K562 (cell line): ENCODE data around the gene NUB1. TPM values are rescaled to one million over a fixed set of nuclear protein-coding genes. Genes with fewer than 3 reads are reported as not detected.

ENCODE experiments used
- ATAC-seq: fragments of 200-7000 bp; cut with Tn5 transposase; 3 replicates; pipeline ENCODE4 v1.9.1; 2020; ENCODE audit warnings: moderate library complexity
- BruUV-seq: library from RNA; stranded (reverse); fragments of 400-500 nt; replicated peaks from 2 replicates; lab custom pipeline; 2021; lab: Mats Ljungman, UMichigan
- CTCF ChIA-PET: fragments of 300-600 bp; formaldehyde crosslinking; extraction: SDS; loops from one replicate; lab custom pipeline; 2021; ENCODE audit warnings: low intra/inter-chr PET ratio; lab: Yijun Ruan, JAX
- POLR2A ChIA-PET: fragments of 300-600, 350-650 bp; sonication (Branson Sonifier 250); formaldehyde crosslinking; extraction: SDS; loops from one replicate; lab custom pipeline; 2021; ENCODE audit warnings: antibody characterized with exemption, inconsistent platforms; lab: Yijun Ruan, JAX
- DNase-seq, 4 experiments: peaks; one replicate each; pipeline versions ENCODE4 v3.0.0 to v3.0.0-alpha.2; 2011 to 2018; ENCODE audit warnings: low spot score in 3 of 4, mixed read lengths in 3 of 4; ENCODE audit errors: extremely low read depth in 1 of 4
- FAIRE-seq: peaks from 2 replicates; lab custom pipeline; 2011; peaks lifted over from hg19 to GRCh38; lab: Jason Lieb, UNC
- H2AFZ ChIP-seq: 2 replicates; pipeline ENCODE4 v1.6.0; 2011; ENCODE audit warnings: low read depth, low read length, control low read depth, inconsistent platforms
- H3K27ac ChIP-seq: fragments of 200-600 bp; 3 replicates; pipeline ENCODE4 v1.8.0; 2011; ENCODE audit warnings: low read depth, mild to moderate bottlenecking, control low read depth, inconsistent platforms, low read length, moderate library complexity, mixed read lengths; ENCODE audit errors: extremely low read depth
- H3K27me3 ChIP-seq, 2 experiments: fragments of 300-600 bp in 1 of 2; 2 replicates in 1 of 2; 3 replicates in 1 of 2; pipeline versions ENCODE4 v1.6.0 to v1.8.0; 2011; ENCODE audit warnings: inconsistent platforms in 2 of 2, low read length in 2 of 2, mild to moderate bottlenecking in 1 of 2, mixed read lengths in 1 of 2, moderate library complexity in 1 of 2; ENCODE audit not compliant: control insufficient read depth in 2 of 2, insufficient read depth in 2 of 2
- H3K36me3 ChIP-seq: fragments of 300-600 bp; 3 replicates; pipeline ENCODE4 v1.8.0; 2011; ENCODE audit warnings: mild to moderate bottlenecking, low read length, inconsistent platforms; ENCODE audit not compliant: control insufficient read depth, insufficient read depth
- H3K4me1 ChIP-seq, 2 experiments: fragments of 200-600 bp in 1 of 2; replicated peaks in 1 of 2; 2 replicates in 1 of 2; 3 replicates in 1 of 2; pipeline versions ENCODE4 v1.5.1 to v1.8.0; 2011; ENCODE audit warnings: inconsistent platforms in 2 of 2, low read length in 2 of 2, mild to moderate bottlenecking in 1 of 2, mixed read lengths in 1 of 2, moderate library complexity in 1 of 2; ENCODE audit not compliant: control insufficient read depth in 2 of 2, insufficient read depth in 2 of 2
- H3K4me2 ChIP-seq: 2 replicates; pipeline ENCODE4 v1.6.1; 2011; ENCODE audit warnings: low read length, control low read depth, inconsistent platforms, mixed read lengths; ENCODE audit not compliant: insufficient read depth
- H3K4me3 ChIP-seq: fragments of 200-600 bp; sonication (generic), shearing (Covaris generic); 2 replicates; pipeline ENCODE4 v1.5.1; 2016; ENCODE audit warnings: control low read depth, inconsistent platforms
- H3K79me2 ChIP-seq: fragments of 200-600 bp; 3 replicates; pipeline ENCODE4 v1.8.0; 2011; ENCODE audit warnings: low read length, inconsistent platforms; ENCODE audit not compliant: control insufficient read depth, insufficient read depth
- H3K9ac ChIP-seq, 2 experiments: 2 replicates each; pipeline versions ENCODE4 v1.6.0 to v1.6.1; 2011; ENCODE audit warnings: low read depth in 2 of 2, low read length in 2 of 2, control low read depth in 1 of 2, inconsistent platforms in 1 of 2, mild to moderate bottlenecking in 1 of 2, mixed read lengths in 1 of 2; ENCODE audit not compliant: insufficient read depth in 1 of 2
- H3K9me1 ChIP-seq: one replicate; pipeline ENCODE4 v1.6.0; 2011; ENCODE audit warnings: inconsistent platforms, mild to moderate bottlenecking, low read length, moderate library complexity; ENCODE audit not compliant: control insufficient read depth, insufficient read depth
- H3K9me3 ChIP-seq: replicated peaks from 2 replicates; pipeline ENCODE4 v1.5.1; 2011; ENCODE audit warnings: low read depth, low read length, inconsistent platforms; ENCODE audit not compliant: control insufficient read depth, insufficient read depth
- H4K20me1 ChIP-seq: replicated peaks from 2 replicates; pipeline ENCODE4 v1.6.1; 2011; ENCODE audit warnings: low read length, inconsistent platforms, mixed read lengths; ENCODE audit not compliant: control insufficient read depth, insufficient read depth
- ATF1 ChIP-seq, 2 experiments: fragments of 450-650 bp in 1 of 2; IDR thresholded peaks; 2 replicates each; pipeline ENCODE4 v1.6.1; 2016; ENCODE audit warnings: missing compliant biosample characterization in 1 of 2, missing genetic modification characterization in 1 of 2
- MAFG ChIP-seq: fragments of 450-650 bp; conservative IDR thresholded peaks from 2 replicates; pipeline ENCODE4 v1.6.1; 2016; ENCODE audit warnings: missing genetic modification characterization, missing compliant biosample characterization
- MTA2 ChIP-seq: fragments of 450-650 bp; IDR thresholded peaks from 2 replicates; pipeline ENCODE4 v1.6.1; 2016; ENCODE audit warnings: low read depth
- SMARCE1 ChIP-seq: fragments of 450-650 bp; IDR thresholded peaks from 2 replicates; pipeline ENCODE4 v1.7.1; 2016; ENCODE audit warnings: mild to moderate bottlenecking
- ZBTB17 ChIP-seq: fragments of 450-650 bp; formaldehyde crosslinking; IDR thresholded peaks from 2 replicates; pipeline ENCODE4 v1.4.0; 2020; ENCODE audit warnings: mild to moderate bottlenecking
- ZNF165 ChIP-seq: fragments of 250-450 bp; sonication (Bioruptor Pico); IDR thresholded peaks from 2 replicates; pipeline ENCODE4 v1.4.0; 2020; ENCODE audit warnings: borderline replicate concordance
- ZNF436 ChIP-seq: fragments of 250-450, 450-650 bp; sonication (Bioruptor Pico); formaldehyde crosslinking; IDR thresholded peaks from 2 replicates; pipeline ENCODE4 v1.7.0; 2020; ENCODE audit warnings: mild to moderate bottlenecking
- ZNF717 ChIP-seq: fragments of 250-450 bp; sonication (Bioruptor Pico); IDR thresholded peaks from 2 replicates; pipeline ENCODE4 v1.5.0; 2021
- ZZZ3 ChIP-seq: fragments of 450-650 bp; IDR thresholded peaks from 2 replicates; pipeline ENCODE4 v1.6.1; 2016; ENCODE audit warnings: antibody characterized with exemption, mild to moderate bottlenecking, moderate library complexity
- WGBS: fragments of 100-300 bp; shearing (Covaris generic); methylation state at CpG from one replicate; pipeline ENCODE4 v1.1.6; 2016; ENCODE audit warnings: low coverage, mixed read lengths; ENCODE audit not compliant: insufficient coverage; ENCODE audit errors: missing lambda C conversion rate; 5-methylcytosine and 5-hydroxymethylcytosine counted together
- in situ Hi-C: fragments of 300-500 bp; cut with MboI; formaldehyde crosslinking; loops from 4 replicates; pipeline ENCODE4 v1.15.0; 2018; ENCODE audit warnings: inconsistent platforms, mixed read lengths
- intact Hi-C: fragments of 100-400 bp; cut with micrococcal nuclease; formaldehyde crosslinking; loops from 2 replicates; pipeline ENCODE4 v1.14.2; 2022
- polyA plus RNA-seq, 8 experiments: library from polyadenylated mRNA; depleted of rRNA in 4 of 8; stranded (reverse) in 5 of 8; unstranded in 3 of 8; fragments of >200 nt; fragmentation: Nextera tagmentation in 2 of 8; fragmentation: Illumina TruSeq in 1 of 8; extraction: Ambion mirVana in 2 of 8; extraction: Trizol in 1 of 8; gene quantifications; 2 replicates each; pipeline versions ENCODE4 v1.2.1 to v1.2.3, GENCODE V29; 2011 to 2014; ENCODE audit warnings: inconsistent platforms in 1 of 8, missing spikeins in 1 of 8
- total RNA-seq, 7 experiments: library from RNA; depleted of rRNA in 6 of 7; stranded (reverse); fragments of >200 nt in 6 of 7; fragmentation: Illumina TruSeq in 2 of 7; extraction: Trizol in 2 of 7; gene quantifications; 2 replicates each; pipeline versions ENCODE4 v1.2.1 to v1.2.3, GENCODE V29; 2011 to 2021; ENCODE audit warnings: low replicate concordance in 1 of 7
- TF ChIP-seq, protein P1 (sequence below): fragments of 450-650 bp; IDR thresholded peaks from 2 replicates; pipeline ENCODE4 v1.7.1; 2018; ENCODE audit warnings: mild to moderate bottlenecking, low read depth; ENCODE audit not compliant: partially characterized antibody
- TF ChIP-seq, protein P2 (sequence below): fragments of 200-400 bp; formaldehyde crosslinking; IDR thresholded peaks from 2 replicates; pipeline ENCODE4 v1.6.1; 2017; ENCODE audit warnings: mild to moderate bottlenecking, low read depth, low read length, moderate library complexity
- TF ChIP-seq, protein P3 (sequence below): sonication (generic); formaldehyde crosslinking; IDR thresholded peaks from 2 replicates; pipeline ENCODE4 v1.8.0; 2022; ENCODE audit warnings: mild to moderate bottlenecking, missing genetic modification reagents

Gene NUB1
- total and polyA plus RNA-seq, 9 of the 15 experiments (the other 6 are each of a cell fraction or from before 2014, with no cell fraction given) = 43.2 to 159 (median 85.2) TPM

DNA sequence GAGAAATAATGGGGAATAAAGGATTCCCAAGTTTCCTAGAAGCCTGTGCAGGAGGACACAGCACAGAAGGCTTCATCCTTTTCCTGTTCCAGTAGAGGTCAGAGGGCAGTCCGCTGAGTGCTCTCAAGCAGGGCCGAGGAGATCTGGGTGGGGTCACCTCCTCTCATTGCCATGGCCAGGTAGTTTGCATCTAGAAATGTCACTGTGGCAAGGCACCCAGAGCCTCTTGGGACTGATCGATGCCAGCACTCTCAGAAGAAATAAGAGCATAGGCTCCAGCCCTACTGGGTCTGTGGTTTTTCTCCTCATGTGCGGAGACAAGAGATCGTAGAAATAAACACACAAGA lies 7.9 kb downstream of the NUB1 start:
- ATAC-seq (peak; percentile 73), DNase-seq (peak in 3 of 4 experiments; percentile 30 to 54 (median 44)), FAIRE-seq (no peak)
- ChIA-PET CTCF (interaction anchor here (0.6 to 3.6 kb wide), 3 partner anchors 33 to 180 kb away, joined by 3 to 73 read pairs (median 4); no protein-coding TSS in a partner anchor), POLR2A (interaction anchor here (1.0 to 1.4 kb wide), 3 partner anchors 8 to 150 kb away, joined by 3 to 6 read pairs (median 3); partner anchors contain the start of gene NUB1)
- WGBS = 22% methylated on average over 5 of the region's 5 CpGs
- Histone ChIP-seq H3K4me3 (peak overlapping the region; percentile 37), H2AFZ (peak overlapping the region; percentile 89), H3K36me3 (peaks cover 81% of the 10 kb centered on the region), H3K79me2 (no peaks in the 10 kb centered on the region), H3K4me2 (peak overlapping the region; percentile 87), H3K9me3 (no peaks in the 10 kb centered on the region), H3K27ac (peak overlapping the region; percentile 69), H3K9me1 (no peaks in the 10 kb centered on the region), H3K27me3 (no peaks in the 10 kb centered on the region), H3K4me1 (peaks cover 4 to 11% of the 10 kb centered on the region in 2 experiments; a peak in 4 of 5 replicates), H4K20me1 (0 out of 2 replicates have a peak, but pooled peaks cover 4% of the 10 kb centered on the region), H3K9ac (peak overlapping the region; percentile 39 to 61; a peak in 3 of 4 replicates)
- BruUV-seq = TSS peak; percentile 91
- intact Hi-C loops = no loop called here
- in situ Hi-C loops = no loop called here
- TF ChIP-seq SMARCE1 = no peak
- peak; percentile 44; the same call in 1 of the 2 replicates for TF ChIP-seq ZNF165
- no peak for TF ChIP-seq ZZZ3
- TF ChIP-seq ZNF436 (CRISPR knock-in tag) = no peak
- TF ChIP-seq ATF1 (CRISPR knock-in tag; IDR thresholded peaks at IDR 0.05) = no peak
- TF ChIP-seq ATF1 (tag; IDR thresholded peaks at IDR 0.05) = no peak
- TF ChIP-seq MTA2 = no peak; the same call in 1 of the 2 replicates
- TF ChIP-seq, protein P1, sequence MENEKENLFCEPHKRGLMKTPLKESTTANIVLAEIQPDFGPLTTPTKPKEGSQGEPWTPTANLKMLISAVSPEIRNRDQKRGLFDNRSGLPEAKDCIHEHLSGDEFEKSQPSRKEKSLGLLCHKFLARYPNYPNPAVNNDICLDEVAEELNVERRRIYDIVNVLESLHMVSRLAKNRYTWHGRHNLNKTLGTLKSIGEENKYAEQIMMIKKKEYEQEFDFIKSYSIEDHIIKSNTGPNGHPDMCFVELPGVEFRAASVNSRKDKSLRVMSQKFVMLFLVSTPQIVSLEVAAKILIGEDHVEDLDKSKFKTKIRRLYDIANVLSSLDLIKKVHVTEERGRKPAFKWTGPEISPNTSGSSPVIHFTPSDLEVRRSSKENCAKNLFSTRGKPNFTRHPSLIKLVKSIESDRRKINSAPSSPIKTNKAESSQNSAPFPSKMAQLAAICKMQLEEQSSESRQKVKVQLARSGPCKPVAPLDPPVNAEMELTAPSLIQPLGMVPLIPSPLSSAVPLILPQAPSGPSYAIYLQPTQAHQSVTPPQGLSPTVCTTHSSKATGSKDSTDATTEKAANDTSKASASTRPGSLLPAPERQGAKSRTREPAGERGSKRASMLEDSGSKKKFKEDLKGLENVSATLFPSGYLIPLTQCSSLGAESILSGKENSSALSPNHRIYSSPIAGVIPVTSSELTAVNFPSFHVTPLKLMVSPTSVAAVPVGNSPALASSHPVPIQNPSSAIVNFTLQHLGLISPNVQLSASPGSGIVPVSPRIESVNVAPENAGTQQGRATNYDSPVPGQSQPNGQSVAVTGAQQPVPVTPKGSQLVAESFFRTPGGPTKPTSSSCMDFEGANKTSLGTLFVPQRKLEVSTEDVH = no peak
- TF ChIP-seq, protein P2, sequence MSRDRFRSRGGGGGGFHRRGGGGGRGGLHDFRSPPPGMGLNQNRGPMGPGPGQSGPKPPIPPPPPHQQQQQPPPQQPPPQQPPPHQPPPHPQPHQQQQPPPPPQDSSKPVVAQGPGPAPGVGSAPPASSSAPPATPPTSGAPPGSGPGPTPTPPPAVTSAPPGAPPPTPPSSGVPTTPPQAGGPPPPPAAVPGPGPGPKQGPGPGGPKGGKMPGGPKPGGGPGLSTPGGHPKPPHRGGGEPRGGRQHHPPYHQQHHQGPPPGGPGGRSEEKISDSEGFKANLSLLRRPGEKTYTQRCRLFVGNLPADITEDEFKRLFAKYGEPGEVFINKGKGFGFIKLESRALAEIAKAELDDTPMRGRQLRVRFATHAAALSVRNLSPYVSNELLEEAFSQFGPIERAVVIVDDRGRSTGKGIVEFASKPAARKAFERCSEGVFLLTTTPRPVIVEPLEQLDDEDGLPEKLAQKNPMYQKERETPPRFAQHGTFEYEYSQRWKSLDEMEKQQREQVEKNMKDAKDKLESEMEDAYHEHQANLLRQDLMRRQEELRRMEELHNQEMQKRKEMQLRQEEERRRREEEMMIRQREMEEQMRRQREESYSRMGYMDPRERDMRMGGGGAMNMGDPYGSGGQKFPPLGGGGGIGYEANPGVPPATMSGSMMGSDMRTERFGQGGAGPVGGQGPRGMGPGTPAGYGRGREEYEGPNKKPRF = no peak
- TF ChIP-seq ZBTB17 (CRISPR knock-in tag) = no peak
- TF ChIP-seq, protein P3, sequence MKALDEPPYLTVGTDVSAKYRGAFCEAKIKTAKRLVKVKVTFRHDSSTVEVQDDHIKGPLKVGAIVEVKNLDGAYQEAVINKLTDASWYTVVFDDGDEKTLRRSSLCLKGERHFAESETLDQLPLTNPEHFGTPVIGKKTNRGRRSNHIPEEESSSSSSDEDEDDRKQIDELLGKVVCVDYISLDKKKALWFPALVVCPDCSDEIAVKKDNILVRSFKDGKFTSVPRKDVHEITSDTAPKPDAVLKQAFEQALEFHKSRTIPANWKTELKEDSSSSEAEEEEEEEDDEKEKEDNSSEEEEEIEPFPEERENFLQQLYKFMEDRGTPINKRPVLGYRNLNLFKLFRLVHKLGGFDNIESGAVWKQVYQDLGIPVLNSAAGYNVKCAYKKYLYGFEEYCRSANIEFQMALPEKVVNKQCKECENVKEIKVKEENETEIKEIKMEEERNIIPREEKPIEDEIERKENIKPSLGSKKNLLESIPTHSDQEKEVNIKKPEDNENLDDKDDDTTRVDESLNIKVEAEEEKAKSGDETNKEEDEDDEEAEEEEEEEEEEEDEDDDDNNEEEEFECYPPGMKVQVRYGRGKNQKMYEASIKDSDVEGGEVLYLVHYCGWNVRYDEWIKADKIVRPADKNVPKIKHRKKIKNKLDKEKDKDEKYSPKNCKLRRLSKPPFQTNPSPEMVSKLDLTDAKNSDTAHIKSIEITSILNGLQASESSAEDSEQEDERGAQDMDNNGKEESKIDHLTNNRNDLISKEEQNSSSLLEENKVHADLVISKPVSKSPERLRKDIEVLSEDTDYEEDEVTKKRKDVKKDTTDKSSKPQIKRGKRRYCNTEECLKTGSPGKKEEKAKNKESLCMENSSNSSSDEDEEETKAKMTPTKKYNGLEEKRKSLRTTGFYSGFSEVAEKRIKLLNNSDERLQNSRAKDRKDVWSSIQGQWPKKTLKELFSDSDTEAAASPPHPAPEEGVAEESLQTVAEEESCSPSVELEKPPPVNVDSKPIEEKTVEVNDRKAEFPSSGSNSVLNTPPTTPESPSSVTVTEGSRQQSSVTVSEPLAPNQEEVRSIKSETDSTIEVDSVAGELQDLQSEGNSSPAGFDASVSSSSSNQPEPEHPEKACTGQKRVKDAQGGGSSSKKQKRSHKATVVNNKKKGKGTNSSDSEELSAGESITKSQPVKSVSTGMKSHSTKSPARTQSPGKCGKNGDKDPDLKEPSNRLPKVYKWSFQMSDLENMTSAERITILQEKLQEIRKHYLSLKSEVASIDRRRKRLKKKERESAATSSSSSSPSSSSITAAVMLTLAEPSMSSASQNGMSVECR (CRISPR knock-in tag) = no peak
- TF ChIP-seq MAFG = no peak
- no peak for TF ChIP-seq ZNF717 (CRISPR knock-in tag)
